Embryonic facial prominence (tissue), 1 donor: ENCODE results near the gene L1TD1.
"Not testable (repeated sequence)": the region's sequence is repeated elsewhere in the genome, so short reads cannot be mapped to it uniquely, and the experiment has no call there.

Experiments used
- DNase-seq: peaks from one replicate; pipeline ENCODE4 v3.0.0-alpha.2; 2016; ENCODE audit errors: extremely low spot score

Gene L1TD1, protein sequence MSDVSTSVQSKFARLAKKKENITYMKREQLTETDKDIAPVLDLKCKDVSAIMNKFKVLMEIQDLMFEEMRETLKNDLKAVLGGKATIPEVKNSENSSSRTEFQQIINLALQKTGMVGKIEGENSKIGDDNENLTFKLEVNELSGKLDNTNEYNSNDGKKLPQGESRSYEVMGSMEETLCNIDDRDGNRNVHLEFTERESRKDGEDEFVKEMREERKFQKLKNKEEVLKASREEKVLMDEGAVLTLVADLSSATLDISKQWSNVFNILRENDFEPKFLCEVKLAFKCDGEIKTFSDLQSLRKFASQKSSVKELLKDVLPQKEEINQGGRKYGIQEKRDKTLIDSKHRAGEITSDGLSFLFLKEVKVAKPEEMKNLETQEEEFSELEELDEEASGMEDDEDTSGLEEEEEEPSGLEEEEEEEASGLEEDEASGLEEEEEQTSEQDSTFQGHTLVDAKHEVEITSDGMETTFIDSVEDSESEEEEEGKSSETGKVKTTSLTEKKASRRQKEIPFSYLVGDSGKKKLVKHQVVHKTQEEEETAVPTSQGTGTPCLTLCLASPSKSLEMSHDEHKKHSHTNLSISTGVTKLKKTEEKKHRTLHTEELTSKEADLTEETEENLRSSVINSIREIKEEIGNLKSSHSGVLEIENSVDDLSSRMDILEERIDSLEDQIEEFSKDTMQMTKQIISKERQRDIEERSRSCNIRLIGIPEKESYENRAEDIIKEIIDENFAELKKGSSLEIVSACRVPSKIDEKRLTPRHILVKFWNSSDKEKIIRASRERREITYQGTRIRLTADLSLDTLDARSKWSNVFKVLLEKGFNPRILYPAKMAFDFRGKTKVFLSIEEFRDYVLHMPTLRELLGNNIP

DNA sequence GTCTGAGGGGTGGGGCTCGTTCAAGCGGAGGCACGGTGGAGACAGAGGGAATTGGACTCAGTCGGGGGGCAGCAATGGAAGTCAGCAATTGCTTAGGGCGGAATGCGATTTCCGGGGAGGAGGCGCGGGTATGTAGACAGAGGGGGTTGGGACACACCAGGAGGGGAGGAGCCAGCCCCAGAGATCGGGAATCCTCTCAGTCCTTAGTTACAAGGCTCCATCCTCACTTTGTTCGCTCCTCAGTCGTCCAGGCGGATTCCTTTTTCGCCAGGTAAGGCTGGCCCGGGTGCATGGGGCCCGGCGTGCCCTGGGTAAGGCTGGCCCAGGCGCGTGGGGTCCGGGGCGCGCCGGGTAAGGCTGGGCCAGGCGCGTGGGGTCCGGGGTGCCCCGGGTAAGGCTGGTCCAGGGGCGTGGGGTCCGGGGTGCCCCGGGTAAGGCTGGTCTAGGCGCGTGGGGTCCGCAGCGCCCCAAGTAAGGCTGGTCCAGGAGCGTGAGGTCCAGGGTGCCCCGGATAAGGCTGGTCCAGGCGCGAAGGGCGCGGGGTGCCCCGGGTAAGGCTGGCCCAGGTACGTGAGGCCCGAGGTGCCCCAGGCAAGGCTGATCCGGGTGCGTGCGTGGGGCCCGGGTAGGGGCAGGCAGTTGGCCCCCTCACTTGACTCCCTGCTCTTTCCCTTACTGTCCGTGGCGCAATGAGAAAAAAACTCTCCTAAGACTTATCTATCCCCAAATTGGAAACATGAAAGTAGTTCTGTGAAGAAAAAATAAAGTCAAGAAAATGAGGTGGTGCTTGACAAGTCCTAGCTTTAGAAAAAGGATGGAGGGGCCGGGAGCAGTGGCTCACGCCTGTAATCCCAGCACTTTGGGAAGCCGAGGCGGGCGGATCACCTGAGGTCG lies at the start of gene L1TD1:
TSS of gene L1TD1 (plus strand) at position 199 of the 894 bp plus-strand sequence. CDS start 11,780 bp downstream, outside the sequence.
- DNase-seq = peak; percentile 25

DNA sequence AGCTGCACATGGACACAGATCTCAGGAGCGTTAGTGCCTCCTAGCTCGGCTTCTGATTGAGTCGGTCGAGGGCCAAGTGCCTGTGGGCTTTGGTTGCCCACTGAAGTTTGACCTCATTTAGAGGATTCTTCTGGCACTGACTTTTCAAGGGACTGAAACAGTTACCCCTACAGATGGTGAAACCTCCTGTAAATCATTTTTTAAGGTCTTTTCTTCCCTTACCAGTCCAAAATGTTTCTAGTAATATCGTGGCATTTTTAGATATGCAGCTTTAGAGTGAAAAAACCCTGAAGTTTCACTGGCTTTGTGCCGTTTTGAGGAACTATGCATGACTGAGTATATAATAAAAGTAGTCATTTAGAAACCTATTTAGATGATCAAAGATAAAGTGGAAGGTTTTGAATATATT lies 34.7 kb upstream of the L1TD1 start:
- DNase-seq = no peak

DNA sequence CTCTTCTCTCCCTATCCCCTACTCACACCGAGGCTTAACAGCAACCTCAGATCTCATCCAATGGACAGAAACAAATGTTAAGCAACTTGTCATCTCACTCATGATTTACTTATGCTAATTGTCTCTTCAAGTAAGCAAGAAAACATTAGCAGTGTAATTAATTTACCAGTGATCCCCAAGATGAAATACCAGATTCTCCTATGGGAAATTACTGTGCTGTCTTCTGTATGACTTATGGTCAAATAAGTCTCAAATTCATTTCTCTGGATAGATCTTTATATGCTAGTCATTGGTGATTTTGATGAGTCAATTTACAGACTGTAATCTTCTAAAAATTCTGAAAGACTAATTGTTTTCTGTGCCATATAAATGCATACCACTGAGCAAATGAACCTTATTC lies 32.9 kb upstream of the L1TD1 start:
- no peak for DNase-seq

DNA sequence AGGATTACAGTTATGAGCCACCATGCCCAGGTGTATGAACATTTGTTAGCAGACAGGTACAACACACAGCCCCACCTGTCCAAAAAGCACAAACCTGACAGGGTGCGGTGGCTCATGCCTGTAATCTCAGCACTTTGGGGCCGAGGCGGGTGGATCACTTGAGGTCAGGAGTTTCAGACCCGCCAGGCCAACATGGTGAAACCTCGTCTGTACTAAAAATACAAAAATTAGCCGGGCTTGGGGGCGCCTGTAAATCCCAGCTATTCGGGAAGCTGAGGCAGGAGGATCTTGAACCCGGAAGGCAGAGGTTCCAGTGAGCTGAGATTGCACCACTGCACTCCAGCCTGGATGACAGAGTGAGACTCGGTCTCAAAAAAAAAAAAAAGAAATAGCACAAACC lies 24.3 kb upstream of the L1TD1 start:
- DNase-seq = not testable (repeated sequence)

DNA sequence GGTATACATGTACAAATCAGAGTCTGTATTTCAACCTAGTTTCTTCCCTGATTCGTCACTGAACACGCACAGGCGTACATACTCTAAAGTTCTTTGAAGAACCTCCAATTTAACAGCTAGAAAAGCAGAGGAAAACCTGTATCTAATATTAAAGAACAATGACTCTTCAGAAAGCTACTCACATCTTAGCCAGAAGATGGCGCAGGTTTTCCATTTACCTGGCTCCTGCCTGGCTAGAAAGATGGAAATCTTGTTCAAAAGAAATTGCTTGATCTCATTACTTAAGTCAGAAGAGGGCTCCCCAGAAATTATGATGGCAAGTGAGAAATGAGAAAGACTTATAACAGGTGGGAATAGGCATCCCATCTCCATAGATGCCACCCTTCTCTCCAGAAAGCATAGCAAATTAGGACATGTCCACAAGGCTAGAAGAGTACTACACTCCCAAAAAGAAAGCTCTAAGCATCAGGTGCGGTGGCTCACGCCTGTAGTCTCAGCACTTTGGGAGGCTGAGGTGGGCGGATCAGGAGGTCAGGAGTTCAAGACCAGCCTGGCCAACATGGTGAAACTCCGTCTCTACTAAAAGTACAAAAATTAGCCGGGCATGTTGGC lies 19.0 kb upstream of the L1TD1 start:
- peak; percentile 55 for DNase-seq

DNA sequence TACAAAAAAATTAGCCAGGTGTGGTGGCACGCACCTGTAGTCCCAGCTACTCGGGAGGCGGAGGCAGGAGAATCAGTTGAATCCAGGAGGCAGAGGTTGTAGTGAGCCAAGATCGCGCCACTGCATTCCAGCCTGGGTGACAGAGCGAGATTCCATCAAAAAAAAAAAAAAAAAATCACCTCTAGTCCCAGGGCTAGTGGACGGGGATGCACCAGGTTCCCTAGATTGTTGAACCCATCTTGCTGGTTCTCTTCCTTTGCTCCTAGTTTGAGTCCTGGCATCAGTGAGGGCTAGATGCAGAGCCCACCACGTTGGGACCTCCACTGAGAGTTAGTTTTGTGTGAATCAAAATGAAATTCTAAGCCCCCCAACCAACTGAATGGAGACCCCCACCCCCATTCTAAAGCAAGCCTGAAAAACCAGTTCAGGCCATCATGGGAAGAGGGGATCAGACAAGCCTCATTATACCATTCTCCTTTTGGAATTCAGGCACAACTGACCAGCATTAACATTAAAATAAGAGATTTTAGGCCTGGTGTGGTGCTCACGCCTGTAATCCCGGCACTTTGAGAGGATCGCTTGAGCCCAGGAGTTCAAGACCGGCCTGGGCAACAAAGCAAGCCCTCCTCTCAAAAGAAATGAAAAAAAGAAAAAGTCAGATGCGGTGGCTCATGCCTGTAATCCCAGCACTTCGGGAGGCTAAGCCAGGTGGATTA lies 17.9 kb upstream of the L1TD1 start:
- no peak for DNase-seq

DNA sequence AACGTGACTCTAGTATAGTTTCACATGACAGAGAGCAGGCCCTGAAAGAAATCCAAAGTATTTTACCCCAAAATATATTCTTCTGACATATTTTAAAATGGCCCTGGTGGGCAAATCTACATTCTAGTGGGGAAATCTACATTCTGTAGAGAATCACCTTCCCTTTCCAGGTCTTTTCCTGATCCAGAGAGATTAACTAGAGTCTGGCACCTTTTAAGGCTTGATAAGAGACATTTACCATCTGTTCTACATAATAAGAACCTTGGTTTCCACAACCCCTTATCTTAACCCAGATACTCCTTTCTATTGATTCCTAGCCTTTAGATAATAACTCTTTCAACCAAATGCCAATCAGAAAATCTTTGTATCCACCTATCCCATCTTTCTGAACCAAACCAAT lies 17.0 kb upstream of the L1TD1 start:
- no peak for DNase-seq

DNA sequence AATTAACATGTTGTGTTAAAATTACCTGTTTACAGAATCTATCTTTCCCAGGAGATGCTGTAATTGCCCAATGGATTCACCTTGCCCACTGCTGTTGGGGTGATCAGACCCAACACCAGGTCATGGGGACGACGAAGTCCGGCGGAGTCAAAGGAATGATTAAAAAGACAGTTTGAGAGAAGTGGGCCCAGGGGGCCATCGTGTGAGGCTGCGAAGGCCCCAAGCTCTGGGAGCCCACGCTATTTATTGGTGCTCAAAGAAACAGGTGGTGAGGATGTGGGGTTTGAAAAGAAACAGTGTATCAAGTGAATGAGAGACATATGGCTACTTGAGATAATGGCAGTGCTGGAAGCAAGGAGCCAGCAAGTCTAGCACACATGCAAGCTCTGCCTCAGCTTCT lies 16.3 kb upstream of the L1TD1 start:
- DNase-seq = no peak

DNA sequence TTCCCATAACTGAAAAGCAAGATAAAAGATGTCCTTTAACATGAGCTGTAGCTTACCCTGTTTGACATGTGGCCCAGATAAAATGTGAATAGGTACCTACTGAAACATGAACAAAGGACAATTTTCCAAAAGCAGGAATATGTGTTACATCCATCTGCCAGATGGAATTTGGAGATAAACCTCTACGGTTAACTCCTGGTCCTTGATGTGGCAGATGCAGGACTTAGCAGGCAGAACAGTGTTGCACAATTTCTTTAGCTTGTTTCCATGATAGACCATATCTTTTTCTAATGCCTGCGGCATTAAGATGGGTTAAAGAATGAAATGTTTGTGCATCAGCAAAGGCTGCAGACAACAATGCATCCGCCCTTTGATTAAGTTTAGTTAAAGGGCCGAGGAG lies 14.6 kb upstream of the L1TD1 start:
- DNase-seq = not testable (repeated sequence)

DNA sequence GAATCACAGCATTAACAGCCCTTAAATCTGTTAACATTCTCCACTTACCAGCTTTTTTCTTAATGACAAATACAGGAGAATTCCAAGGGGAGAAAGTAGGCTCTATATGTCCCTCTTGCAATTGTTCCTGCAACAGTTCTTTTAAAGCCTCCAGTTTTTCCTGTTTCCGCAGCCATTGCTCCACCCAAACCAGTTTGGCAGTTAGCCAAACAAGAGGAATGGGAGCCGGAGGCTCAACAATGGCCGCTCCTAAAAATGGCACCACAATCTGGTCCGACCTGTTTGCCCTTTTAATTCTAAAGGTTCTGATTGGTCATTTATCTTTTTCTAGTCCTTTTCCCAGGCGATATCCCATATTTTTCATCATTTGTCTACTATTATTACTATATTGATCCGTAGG lies 14.0 kb upstream of the L1TD1 start:
- DNase-seq = no peak

DNA sequence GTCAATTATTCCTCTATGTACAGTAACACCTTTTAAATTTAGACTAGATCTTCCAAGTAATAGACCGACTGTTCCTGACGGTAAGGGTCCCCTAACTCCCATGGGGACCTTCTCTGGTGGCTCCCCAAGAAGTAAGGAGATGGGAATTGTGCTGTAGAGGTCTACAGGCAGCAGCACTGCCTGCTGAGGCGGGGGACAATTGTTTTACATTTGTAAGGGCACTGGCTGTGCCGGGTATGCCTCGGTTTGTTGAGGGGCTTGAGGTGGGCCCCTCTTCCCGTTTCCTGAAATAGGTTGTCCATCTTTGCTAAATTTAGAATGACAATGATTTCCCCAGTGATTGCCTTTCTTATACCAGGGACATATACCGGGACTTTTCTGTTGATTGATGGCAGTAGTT lies 13.1 kb upstream of the L1TD1 start:
- no peak for DNase-seq

DNA sequence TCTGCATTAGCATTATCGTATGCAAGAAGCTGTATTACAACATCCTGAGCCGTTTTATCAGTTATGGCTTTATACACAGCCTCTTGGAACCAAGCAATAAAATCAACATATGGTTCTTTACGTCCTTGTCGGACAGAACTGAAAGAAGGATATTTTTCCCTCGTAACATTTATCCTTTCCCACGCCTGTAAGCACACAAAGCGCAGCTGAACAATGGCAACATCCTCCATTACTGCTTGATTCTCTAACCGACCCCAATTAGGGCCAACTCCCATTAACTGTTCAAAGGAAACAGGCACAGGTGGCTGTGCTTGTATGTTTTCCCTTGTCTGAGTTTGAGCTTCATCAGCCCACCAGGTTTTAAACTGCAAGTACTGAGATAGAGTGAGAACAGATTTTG lies 12.5 kb upstream of the L1TD1 start:
- DNase-seq = not testable (repeated sequence)

DNA sequence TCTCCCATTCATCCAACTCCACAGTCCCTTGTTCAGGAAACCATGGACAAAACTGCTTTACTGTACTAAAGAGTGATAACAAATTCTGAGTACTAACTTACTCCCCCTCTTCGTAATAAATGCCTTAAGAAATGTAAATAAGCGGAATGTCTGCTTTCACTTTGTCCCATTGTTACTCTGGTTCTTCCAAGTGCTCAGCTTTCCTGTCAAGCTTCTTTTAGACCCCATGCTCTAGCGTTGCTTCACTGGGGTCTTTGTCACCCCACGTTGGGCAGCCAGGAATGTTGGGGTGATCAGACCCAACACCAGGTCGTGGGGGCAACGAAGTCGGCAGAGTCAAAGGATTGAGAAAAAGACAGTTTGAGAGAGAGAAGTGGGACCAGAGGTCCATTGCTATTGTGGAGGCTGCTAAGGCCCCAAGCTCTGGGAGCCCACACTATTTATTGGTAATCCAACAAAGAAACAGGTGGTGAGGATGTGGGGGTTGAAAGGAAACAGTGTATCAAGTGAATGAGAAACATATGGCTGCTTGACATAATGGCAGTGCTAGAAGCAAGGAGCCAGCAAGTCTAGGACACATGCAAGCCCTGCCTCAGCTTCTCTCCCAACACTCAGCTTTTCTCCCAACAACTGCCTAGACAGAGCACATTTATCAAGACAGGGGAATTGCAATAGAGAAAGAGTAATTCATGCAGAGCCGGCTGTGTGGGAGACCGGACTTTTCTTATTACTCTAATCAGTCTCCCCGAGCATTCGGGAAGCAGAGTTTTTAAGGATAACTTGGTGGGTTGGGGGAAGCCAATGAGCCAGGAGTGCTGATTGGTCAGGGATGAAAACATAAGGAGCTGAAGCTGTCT lies 11.3 kb upstream of the L1TD1 start:
- DNase-seq = not testable (repeated sequence)

DNA sequence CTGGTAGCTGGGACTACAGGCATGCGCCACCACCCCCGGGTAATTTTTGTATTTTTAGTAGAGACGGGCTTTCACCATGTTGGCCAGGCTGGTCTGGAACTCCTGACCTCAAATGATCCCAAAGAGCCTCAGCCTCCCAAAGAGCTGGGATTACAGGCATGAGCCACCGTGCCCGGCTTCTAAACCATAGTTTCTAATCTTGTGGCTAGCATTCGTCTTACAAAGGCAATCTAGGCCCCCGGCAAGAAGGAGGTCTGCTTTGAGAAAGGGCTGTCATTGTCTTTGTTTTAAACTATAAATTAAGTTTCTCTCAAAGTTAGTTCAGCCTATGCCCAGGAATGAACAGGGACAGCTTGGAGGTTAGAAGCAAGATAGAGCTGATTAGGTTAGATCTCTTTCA lies 10.3 kb upstream of the L1TD1 start:
- no peak for DNase-seq

DNA sequence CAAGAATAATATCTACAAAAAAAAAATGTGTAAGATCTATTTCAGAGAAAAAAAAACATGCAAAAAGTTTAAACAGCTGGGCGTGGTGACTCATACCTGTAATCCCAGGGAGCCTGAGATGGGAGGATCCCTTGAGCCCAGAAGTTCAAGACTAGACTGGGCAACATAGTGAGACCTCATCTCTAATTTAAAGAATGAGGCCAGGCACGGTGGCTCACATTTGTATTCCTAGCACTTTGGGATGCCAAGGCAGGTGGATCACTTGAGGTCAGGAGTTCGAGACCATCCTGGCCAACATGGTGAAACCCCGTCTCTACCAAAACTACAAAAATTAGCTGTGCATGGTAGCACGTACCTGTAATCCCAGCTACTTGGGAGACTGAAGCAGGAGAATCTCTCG lies 9.4 kb upstream of the L1TD1 start:
- DNase-seq = not testable (repeated sequence)

DNA sequence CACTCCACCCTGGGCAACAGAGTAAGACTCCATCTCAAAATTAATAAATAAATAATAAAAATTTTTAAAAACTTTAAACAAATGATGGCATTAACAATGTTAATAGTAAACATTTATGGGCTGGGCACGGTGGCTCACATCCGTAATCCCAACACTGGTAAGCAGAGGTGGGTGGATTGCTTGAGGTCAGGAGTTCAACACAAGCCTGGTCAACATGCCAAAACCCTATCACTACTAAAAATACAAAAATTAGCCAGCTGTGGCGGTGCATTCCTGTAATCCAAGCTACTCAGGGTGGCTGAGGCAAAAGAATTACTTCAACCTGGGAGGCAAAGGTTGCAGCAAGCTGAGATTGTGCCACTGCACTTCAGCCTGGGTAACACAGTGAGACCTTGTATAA lies 9.0 kb upstream of the L1TD1 start:
- DNase-seq = no peak

DNA sequence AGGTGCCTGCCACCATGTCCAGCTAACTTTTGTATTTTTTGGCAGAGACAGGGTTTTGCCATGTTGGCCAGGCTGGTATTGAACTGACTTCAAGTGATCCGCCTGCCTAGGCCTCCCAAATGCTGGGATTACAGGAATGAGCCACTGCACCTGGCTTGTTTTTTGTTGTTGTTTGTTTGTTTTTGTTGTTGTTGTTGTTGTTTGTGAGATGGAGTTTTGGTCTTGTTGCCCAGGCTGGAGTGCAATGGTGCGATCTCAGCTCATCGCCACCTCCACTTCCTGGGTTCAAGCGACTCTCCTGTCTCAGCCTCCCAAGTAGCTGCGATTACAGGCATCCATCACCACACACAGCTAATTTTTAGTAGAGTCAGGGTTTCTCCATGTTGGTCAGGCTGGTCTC lies 7.1 kb upstream of the L1TD1 start:
- no peak for DNase-seq

DNA sequence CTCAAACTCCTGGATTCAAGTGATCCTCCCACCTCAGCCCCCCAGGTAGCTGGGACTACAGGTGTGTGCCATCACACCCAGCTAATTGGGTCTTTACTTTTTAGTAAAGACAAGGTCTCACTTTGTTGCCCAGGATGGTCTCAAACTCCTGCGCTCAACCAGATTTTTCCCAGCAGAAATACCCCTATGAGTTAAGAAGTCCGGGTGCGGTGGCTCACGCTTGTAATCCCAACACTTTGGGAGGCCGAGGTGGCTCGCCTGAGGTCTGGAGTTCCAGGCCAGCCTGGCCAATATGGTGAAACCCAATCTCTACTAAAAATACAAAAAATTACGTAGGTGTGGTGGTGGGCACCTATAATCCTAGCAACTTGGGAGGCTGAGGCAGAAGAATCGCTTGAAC lies 6.5 kb upstream of the L1TD1 start:
- DNase-seq = no peak

DNA sequence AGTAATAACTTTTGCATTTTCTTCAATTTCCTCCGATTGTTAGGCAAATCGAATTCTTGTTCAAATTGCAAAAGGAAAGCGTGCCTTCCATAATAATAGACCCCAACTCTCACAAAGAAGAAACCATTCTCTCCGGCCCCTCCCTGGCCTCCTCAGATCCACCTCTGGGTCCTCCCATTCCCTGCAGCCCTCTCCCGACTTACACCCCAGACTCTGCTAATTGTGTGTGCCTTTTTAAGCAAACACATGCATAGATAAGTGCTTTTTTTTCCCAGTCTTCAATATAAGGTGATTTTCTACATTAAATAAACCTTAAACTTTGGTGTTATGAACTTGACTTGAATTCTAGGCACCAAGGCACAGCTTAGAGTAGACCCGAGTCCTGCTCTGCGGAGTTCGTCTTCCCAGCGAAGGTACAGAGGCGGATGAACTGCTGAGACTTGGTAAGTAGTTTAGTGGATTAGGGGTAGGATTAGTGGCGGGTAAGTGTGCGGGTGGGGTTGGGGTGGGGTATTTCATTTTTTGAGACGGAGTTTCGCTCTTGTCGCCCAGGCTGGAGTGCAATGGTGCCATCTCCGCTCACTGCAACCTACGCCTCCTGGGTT lies 1.5 kb downstream of the L1TD1 start:
- no peak for DNase-seq
